HEK293 (cell line): ENCODE results near the gene DR1.

Experiments
- YY1 ChIP-seq: fragments of 450-650 bp; formaldehyde crosslinking; IDR thresholded peaks from 2 replicates; pipeline ENCODE4 v1.5.1; 2018; ENCODE audit warnings: missing biosample characterization, missing genetic modification characterization
- ZBTB7A ChIP-seq: fragments of 450-650 bp; formaldehyde crosslinking; IDR thresholded peaks from 2 replicates; pipeline ENCODE4 v1.5.1; 2016; ENCODE audit warnings: low read depth, missing biosample characterization, missing genetic modification characterization
- ZNF701 ChIP-seq: fragments of 450-650 bp; formaldehyde crosslinking; IDR thresholded peaks from 2 replicates; pipeline ENCODE4 v1.5.1; 2016; ENCODE audit warnings: missing biosample characterization, missing genetic modification characterization
- ZNF768 ChIP-seq: fragments of 450-650 bp; formaldehyde crosslinking; IDR thresholded peaks from 2 replicates; pipeline ENCODE4 v1.5.1; 2018; ENCODE audit warnings: missing biosample characterization, mild to moderate bottlenecking, missing genetic modification characterization

GRCh38 chr1:93345633-93346420 lies at the start of gene DR1:
- TF ChIP-seq ZNF701 (tag by site-specific recombination) (no peak), YY1 (peak; percentile 80), ZBTB7A (no peak), ZNF768 (tag by site-specific recombination) (no peak)
